Measurements from ENCODE around the gene RIMKLB. TPM values are rescaled to one million over a fixed set of nuclear protein-coding genes. Genes with fewer than 3 reads are reported as not detected.
"Not testable (repeated sequence)": the region's sequence is repeated elsewhere in the genome, so short reads cannot be mapped to it uniquely, and the experiment has no call there.

RIMKLB gene
- total and polyA plus RNA-seq, 10 donors: 21.0 to 62.1 (median 37.7) TPM

DNA sequence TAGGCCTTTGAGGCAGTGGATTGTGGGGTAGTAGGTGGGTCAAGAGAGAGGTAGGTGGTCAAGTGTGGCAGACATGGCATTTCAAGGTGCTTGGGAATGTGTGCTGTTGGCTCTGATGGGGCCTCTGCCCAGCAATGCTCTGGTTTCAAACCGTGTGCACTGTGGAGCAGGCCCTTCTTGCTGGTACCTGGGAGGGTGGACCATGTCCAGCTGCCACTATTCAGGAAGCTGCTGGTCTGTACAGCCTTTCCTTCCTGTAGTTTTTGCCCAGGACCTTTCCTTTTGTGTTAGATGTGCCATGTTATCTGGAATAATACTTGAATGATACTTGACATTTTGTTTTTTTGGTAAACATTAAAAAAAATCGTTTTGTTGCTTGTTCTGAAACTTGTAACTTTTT, 14.8 kb downstream of the RIMKLB start:
- H3K9me3 ChIP-seq: no peaks in the 10 kb centered on the region
- DNase-seq: no peak
- no peaks in the 10 kb centered on the region for H3K27me3 ChIP-seq (replicated peaks in 1 of 7)
- H3K27ac ChIP-seq: peak overlapping the region in 6 of 8 donors; percentile 17 to 70 (median 64)
- peaks cover 6 to 49% (median 29%) of the 10 kb centered on the region in 6 donors for H3K4me1 ChIP-seq
- H3K4me3 ChIP-seq: no peak overlapping the region
- TF ChIP-seq POLR2A (IDR thresholded peaks at IDR 0.05) (no peak), POLR2AphosphoS5 (IDR thresholded peaks at IDR 0.05) (peak in 1 of 3 donors; percentile 37)
- intact Hi-C loops (cut with DNase I; ENCODE audit: low total_unique reads): no loop called here
- H3K36me3 ChIP-seq: peaks cover 0 to 15% (median 0%) of the 10 kb centered on the region in 6 donors
- 25 to 43% (median 31%) methylated on average over 2 of the region's 2 CpGs for WGBS, 5 donors

DNA sequence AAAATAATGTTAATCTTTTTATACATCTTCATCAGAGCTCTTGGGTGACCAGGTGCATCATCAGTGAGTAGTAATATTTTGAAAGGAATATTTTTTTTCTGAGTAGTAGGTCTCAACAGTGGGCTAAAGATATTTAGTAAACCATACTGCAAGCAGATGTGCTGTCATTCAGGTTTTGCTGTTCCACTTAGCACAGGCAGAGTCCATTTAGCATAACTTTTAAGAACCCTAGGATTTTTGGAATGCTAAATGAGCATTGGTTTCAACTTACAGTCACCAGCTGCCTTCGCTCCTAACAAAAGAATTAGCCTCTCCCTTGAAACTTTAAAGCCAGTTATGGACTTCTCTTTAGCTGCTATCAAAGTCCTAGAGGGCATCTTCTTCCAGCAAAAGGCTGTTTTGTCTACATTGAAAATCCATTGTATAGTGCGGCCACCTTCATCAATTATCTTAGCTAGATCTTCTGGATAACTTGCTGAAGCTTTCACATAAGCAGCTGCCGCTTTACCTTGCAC, 24.6 kb downstream of the RIMKLB start:
- no peak for TF ChIP-seq POLR2AphosphoS5 (IDR thresholded peaks at IDR 0.05)
- Histone ChIP-seq H3K27me3 (replicated peaks in 1 of 7) (no peaks in the 10 kb centered on the region), H3K4me1 (no peaks in the 10 kb centered on the region), H3K27ac (no peak overlapping the region), H3K4me3 (no peak overlapping the region), H3K9me3 (no peaks in the 10 kb centered on the region), H3K36me3 (peaks cover 0 to 37% (median 0%) of the 10 kb centered on the region in 6 donors)
- intact Hi-C loops (cut with DNase I; ENCODE audit: low total_unique reads): no loop called here
- 92 to 100% (median 95%) methylated on average over 3 of the region's 3 CpGs for WGBS, 5 donors
- no peak for DNase-seq

DNA sequence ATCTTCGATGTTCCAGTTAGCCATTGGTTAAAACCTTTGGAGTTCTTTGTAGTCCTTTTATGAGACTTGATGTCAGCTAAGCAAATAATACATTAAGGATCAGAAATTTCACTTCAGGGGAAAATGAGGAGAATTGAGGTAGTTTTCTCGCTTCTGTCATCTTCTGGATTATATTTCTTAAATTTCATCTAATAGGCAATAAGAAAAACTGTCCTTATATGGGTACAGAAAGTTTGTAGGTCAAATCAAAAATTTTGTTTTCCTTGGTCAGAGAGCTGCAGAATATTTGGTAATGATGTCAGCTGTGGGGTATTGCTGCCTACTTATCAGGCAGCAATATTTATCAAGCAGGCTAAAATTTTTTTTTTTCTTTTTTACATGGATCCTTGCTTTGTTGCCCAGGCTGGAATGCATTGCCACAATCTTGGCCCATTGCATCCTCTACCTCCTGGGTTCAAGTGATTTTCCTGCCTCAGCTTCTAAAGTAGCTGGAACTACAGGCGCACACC, 37.1 kb downstream of the RIMKLB start:
- TF ChIP-seq POLR2AphosphoS5 (IDR thresholded peaks at IDR 0.05) (no peak), POLR2A (IDR thresholded peaks at IDR 0.05) (no peak)
- TF ChIP-seq, protein P1, sequence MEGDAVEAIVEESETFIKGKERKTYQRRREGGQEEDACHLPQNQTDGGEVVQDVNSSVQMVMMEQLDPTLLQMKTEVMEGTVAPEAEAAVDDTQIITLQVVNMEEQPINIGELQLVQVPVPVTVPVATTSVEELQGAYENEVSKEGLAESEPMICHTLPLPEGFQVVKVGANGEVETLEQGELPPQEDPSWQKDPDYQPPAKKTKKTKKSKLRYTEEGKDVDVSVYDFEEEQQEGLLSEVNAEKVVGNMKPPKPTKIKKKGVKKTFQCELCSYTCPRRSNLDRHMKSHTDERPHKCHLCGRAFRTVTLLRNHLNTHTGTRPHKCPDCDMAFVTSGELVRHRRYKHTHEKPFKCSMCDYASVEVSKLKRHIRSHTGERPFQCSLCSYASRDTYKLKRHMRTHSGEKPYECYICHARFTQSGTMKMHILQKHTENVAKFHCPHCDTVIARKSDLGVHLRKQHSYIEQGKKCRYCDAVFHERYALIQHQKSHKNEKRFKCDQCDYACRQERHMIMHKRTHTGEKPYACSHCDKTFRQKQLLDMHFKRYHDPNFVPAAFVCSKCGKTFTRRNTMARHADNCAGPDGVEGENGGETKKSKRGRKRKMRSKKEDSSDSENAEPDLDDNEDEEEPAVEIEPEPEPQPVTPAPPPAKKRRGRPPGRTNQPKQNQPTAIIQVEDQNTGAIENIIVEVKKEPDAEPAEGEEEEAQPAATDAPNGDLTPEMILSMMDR (IDR thresholded peaks at IDR 0.05 in 8 of 11, conservative IDR thresholded peaks at IDR 0.05 in 3 of 11): no peak
- peaks cover 0 to 7% (median 0%) of the 10 kb centered on the region in 6 donors for H3K4me1 ChIP-seq
- H3K27me3 ChIP-seq (replicated peaks in 1 of 7): no peaks in the 10 kb centered on the region
- peaks cover 0 to 8% (median 0%) of the 10 kb centered on the region in 6 donors for H3K36me3 ChIP-seq
- H3K27ac ChIP-seq: no peak overlapping the region
- H3K9me3 ChIP-seq: no peaks in the 10 kb centered on the region
- H3K4me3 ChIP-seq: no peak overlapping the region
- DNase-seq: no peak
- WGBS, 5 donors: 88 to 94% (median 93%) methylated on average over 3 of the region's 3 CpGs
- intact Hi-C loops (cut with DNase I; ENCODE audit: low total_unique reads): no loop called here

- Histone ChIP-seq H3K4me1 (no peaks in the 10 kb centered on the region), H3K27ac (no peak overlapping the region), H3K36me3 (peaks cover 0 to 20% (median 3%) of the 10 kb centered on the region in 6 donors), H3K9me3 (no peaks in the 10 kb centered on the region), H3K4me3 (no peak overlapping the region), H3K27me3 (replicated peaks in 1 of 7) (no peaks in the 10 kb centered on the region)
- intact Hi-C loops (cut with DNase I; ENCODE audit: low total_unique reads): no loop called here
- no peak for DNase-seq
- no peak for TF ChIP-seq POLR2A (IDR thresholded peaks at IDR 0.05)
- TF ChIP-seq, protein P1 (IDR thresholded peaks at IDR 0.05 in 8 of 11, conservative IDR thresholded peaks at IDR 0.05 in 3 of 11): no peak
- TF ChIP-seq POLR2AphosphoS5 (IDR thresholded peaks at IDR 0.05): no peak
- WGBS, 5 donors: 90 to 100% (median 96%) methylated on average over 1 of the region's 1 CpG; no CpG with 5 or more reads in 1 of the 5 donors
These were observed 44.7 kb downstream of the RIMKLB start for GRCh38 chr12:8742501-8742900.

DNA sequence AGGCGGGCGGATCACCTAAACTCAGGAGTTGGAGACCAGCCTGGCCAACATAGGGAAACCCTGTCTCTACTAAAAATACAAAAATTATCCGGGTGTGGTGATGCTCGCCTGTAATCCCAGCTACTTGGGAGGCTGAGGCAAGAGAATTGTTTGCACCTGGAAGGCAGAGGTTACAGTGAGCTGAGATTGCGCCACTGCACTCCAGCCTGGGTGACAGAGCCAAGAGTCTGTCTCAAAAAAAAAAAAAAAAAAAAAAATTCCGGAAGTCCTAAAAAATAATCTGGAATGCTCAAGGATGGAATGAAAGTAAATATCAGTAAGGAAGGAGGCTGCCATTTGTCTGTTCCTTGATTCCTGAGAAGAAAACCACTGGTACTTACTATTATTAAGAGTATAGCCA, 45.3 kb downstream of the RIMKLB start:
- H3K36me3 ChIP-seq: peaks cover 0 to 20% (median 3%) of the 10 kb centered on the region in 6 donors
- H3K4me3 ChIP-seq; intact Hi-C loops (cut with DNase I; ENCODE audit: low total_unique reads); H3K4me1 ChIP-seq; H3K27ac ChIP-seq; H3K27me3 ChIP-seq (replicated peaks in 1 of 7); DNase-seq; H3K9me3 ChIP-seq: not testable (repeated sequence)
- 88 to 99% (median 95%) methylated on average over 6 of the region's 6 CpGs for WGBS, 5 donors

GRCh38 chr12:8745631-8746030, 47.8 kb downstream of the RIMKLB start:
- H3K36me3 ChIP-seq: peaks cover 0 to 22% (median 3%) of the 10 kb centered on the region in 6 donors
- H3K27me3 ChIP-seq (replicated peaks in 1 of 7); H3K4me1 ChIP-seq; intact Hi-C loops (cut with DNase I; ENCODE audit: low total_unique reads); DNase-seq; H3K27ac ChIP-seq; H3K4me3 ChIP-seq; H3K9me3 ChIP-seq: not testable (repeated sequence)
- WGBS, 5 donors: 87 to 97% (median 92%) methylated on average over 8 of the region's 8 CpGs
